ENCODE data around the gene CDKN2B-AS1.

CDKN2B-AS1 gene

DNA sequence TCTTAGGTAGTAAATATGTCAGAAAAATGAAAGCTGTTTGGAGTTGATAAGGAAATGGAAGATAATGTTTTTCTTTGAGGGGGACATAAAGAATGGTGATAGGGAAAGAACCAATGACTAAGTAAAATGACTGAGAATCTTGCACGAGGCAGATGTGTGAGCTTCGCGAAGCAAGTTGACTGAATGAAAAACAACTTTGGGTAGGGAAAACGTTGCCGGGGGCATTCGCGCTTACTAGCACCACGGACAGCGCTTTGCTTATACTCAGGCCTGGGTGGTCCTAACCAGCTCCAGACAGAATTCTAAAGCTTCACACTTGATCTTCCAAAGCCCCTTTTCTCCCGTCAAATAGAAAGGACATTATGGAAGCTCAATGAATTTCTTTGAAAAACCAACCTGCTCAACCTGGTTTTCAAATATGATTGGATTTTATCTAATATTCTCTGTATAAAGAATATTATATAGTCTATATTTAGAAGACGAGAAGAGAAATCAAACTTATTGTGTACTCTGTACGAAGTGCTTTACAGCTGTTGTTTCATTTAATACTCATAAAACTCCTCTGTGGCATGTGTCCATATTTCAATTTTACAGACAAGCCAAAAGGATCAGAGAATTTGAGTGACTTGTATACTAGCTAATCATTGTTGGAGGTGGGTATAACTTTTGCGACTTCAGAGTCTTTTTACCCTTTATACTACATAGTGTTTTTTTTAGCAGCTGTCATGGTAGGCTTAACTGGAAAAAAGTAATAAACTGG is 16.5 kb downstream of the CDKN2B-AS1 start:
- H3K4me1 Mint-ChIP-seq = peaks cover 13% of the 10 kb centered on the region
- no peaks in the 10 kb centered on the region for H3K9me3 Mint-ChIP-seq
- H3K27ac Mint-ChIP-seq = no peak overlapping the region
- no peaks in the 10 kb centered on the region for H3K36me3 Mint-ChIP-seq
- peaks cover 48% of the 10 kb centered on the region for H3K27me3 Mint-ChIP-seq
- no peak overlapping the region for H3K4me3 Mint-ChIP-seq

DNA sequence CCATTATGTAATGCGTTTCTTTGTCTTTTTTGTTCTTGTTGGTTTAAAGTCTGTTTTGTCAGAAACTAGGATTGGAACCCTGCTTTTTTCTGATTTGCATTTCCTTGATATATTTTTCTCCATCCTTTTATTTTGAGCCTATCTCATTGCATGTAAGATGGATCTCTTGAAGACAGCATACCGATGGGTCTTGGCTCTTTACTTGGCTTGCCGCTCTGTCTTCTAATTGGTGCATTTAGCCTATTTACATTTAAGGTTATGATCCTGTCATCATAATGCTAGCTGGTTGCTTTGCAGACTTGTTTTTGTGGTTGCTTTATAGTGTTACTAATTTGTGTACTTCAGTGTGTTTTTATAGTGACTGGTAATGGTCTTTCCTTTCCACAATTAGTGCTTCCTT is 27.8 kb downstream of the CDKN2B-AS1 start:
- Mint-ChIP-seq H3K27ac (no peak overlapping the region), H3K36me3 (peaks cover 1% of the 10 kb centered on the region), H3K4me1 (no peaks in the 10 kb centered on the region), H3K9me3 (peaks cover 12% of the 10 kb centered on the region), H3K4me3 (no peak overlapping the region), H3K27me3 (peaks cover 19% of the 10 kb centered on the region)

DNA sequence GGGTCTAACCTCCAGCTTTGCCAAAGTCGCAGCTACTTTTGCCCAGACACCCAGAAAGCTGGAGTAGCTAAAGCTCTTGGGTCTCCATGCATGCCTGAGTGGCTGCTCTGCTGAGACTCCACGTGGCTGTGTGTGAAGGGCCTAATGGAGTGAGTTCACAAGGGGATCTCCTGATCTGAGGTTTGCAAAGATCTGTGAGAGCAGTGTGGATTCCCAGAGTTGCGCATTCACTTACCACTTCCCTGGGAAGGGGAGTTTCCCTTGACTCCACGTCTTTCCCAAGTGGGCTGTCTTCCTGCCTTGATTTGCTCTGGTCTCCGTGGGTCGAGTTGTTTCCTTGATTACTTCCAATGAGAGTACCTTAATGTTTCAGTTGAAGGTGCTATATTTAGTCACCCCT is 32.1 kb downstream of the CDKN2B-AS1 start:
- H3K36me3 Mint-ChIP-seq = no peaks in the 10 kb centered on the region
- no peak overlapping the region for H3K4me3 Mint-ChIP-seq
- H3K27me3 Mint-ChIP-seq = peaks cover 7% of the 10 kb centered on the region
- H3K27ac Mint-ChIP-seq = no peak overlapping the region
- H3K9me3 Mint-ChIP-seq = peaks cover 4% of the 10 kb centered on the region
- H3K4me1 Mint-ChIP-seq = peaks cover 3% of the 10 kb centered on the region

DNA sequence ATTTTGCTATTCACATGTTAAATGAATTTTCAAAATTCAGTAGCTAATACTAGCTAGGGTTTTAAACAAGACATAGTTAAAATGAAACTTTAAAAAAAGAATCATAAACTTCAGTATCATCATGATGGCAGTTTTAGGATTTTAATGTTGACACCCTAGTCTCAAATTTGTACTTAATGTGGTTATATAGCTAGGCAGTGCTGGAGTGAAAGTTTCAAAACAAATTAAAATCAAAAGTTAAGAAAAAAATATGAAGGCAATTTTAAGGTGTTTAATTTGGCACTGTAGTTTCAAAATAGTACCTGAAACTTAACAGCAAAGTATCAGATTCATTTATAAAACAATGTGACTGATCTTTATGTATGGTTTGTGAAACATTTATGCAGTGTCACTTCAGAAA is 33.8 kb downstream of the CDKN2B-AS1 start:
- Mint-ChIP-seq H3K27ac (no peak overlapping the region), H3K27me3 (no peaks in the 10 kb centered on the region), H3K4me1 (peaks cover 3% of the 10 kb centered on the region), H3K4me3 (no peak overlapping the region), H3K36me3 (no peaks in the 10 kb centered on the region), H3K9me3 (no peaks in the 10 kb centered on the region)

DNA sequence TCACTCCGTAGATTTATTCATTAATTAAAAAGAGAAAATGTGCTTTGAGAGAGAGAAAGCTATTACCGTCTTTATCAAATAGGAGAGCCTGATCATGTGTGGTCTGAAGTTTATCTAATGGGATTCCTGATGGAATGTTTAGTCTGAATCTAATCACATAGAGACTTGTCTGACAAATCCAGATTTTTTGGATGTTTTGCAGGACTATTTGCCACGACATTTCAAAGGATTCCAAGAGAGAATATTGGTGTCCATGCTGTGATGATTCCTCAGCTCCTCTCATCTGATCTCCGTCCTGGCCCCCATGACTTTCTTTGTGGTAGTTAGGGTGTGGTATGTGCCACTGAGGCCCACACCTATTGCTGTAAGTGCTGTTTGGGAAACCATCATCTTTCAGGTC is 34.6 kb downstream of the CDKN2B-AS1 start:
- Mint-ChIP-seq H3K4me3 (no peak overlapping the region), H3K27ac (no peak overlapping the region), H3K27me3 (no peaks in the 10 kb centered on the region), H3K36me3 (no peaks in the 10 kb centered on the region), H3K9me3 (no peaks in the 10 kb centered on the region), H3K4me1 (peaks cover 3% of the 10 kb centered on the region)

DNA sequence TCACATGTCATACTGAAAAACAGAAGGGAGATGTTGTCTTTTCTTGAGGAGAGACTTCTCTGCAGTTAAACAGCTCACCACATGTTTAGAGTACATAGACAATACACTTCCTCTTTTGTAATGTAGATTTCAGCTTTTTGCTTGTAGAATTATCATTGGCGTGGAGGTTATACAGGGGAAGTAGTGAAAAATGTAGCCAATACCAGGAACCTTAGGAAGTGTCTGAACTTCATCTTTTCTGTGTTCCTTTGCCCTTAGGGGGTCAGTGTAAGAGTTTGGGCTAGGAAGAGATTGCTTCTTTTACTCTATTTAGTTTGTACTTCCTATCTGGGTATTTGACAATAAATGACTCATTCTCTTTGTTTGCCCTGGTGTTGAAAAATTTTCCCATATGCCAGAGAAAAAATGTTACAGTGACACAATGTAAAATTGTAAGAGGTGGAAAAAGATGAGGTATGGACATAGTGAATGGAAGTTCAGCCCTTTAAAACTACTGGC is 35.6 kb downstream of the CDKN2B-AS1 start:
- no peaks in the 10 kb centered on the region for H3K36me3 Mint-ChIP-seq
- H3K4me1 Mint-ChIP-seq = peaks cover 3% of the 10 kb centered on the region
- no peaks in the 10 kb centered on the region for H3K9me3 Mint-ChIP-seq
- H3K27ac Mint-ChIP-seq = no peak overlapping the region
- H3K27me3 Mint-ChIP-seq = no peaks in the 10 kb centered on the region
- no peak overlapping the region for H3K4me3 Mint-ChIP-seq

DNA sequence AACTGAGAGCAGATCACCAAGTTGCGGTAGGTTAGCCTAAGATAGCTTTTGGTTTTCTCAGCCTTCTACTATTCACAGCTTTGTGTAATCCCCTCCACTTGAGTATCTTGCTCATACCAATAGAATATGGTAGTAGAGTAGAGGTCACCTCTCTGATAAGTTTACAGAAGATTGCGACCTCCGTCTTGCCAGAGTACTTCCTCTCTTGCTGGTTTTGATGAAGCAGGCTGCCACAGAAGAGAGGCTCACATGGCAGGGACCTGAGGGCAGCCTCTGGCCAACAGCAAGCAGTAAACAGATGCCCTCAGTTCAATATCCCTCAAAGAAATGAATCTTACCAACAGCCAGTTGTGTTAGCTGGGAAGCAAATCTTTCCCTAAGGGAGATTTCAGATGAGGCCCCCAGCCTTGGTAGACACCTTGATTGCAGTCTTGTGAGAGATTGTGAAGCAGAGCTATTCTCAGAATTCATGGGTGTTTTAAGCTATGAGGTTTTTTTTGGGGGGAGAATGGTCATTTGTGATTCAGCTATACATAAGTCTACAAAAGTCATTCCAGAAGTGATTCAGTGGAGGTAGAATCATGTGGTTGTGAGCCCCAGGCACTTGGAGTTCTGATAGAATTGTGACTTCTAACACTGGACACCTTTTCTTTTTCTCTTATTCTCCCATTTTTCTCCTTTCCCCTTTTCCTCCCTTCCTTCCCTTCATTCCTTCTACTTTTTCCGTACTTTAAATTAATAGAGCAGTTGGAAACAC is 37.2 kb downstream of the CDKN2B-AS1 start:
- Mint-ChIP-seq H3K4me1 (peaks cover 3% of the 10 kb centered on the region), H3K27ac (no peak overlapping the region), H3K4me3 (no peak overlapping the region), H3K9me3 (no peaks in the 10 kb centered on the region), H3K27me3 (no peaks in the 10 kb centered on the region), H3K36me3 (no peaks in the 10 kb centered on the region)

DNA sequence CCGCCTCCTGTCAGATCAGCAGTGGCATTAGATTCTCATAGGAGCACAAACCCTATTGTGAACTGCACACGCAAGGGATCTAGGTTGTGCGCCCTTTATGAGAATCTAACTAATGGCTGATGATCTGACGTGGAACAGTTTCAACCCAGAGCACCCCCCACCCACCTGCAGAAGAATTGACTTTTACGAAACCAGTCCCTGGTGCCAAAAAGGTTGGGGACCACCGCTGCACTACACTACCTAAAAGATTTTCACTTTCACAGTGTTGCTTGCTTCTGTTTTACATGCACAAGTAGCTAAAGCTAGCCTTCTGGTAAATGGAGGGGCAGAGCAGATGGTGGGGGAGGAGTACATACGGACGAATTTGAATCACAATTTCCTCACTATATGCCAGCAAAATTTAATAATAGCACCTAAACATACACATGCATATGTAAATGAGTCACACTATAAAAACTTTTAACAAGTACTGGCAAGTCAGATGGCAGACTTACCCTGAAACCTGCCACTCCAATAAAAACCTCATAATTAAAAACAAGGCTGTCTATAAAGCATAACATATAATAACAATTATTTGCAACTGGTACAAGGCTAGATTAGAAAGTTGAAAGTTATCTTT is 38.5 kb downstream of the CDKN2B-AS1 start:
- H3K27ac Mint-ChIP-seq = no peak overlapping the region
- H3K9me3 Mint-ChIP-seq = no peaks in the 10 kb centered on the region
- H3K36me3 Mint-ChIP-seq = no peaks in the 10 kb centered on the region
- H3K27me3 Mint-ChIP-seq = no peaks in the 10 kb centered on the region
- H3K4me1 Mint-ChIP-seq = peaks cover 7% of the 10 kb centered on the region
- H3K4me3 Mint-ChIP-seq = no peak overlapping the region

DNA sequence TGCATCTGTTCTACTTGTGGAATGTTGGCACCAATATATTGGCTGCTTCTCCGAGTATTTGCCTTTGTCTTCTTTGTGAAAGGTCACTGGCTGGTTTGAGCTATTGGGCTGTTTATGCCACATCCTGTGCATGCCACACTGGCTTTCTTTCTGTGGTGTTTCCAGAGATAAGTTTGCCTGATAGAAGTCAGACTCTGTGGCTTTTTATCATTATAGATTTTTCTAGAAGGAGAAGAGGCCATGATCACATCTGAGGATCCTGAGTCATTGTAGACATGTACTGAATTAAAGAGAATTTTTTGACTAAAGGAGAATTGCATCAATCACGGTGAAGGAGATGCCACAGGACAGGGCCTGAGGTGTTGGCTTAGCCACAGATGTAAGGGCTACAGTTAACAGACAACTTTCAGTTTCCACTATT is 41.0 kb downstream of the CDKN2B-AS1 start:
- no peaks in the 10 kb centered on the region for H3K9me3 Mint-ChIP-seq
- H3K36me3 Mint-ChIP-seq = no peaks in the 10 kb centered on the region
- no peaks in the 10 kb centered on the region for H3K27me3 Mint-ChIP-seq
- H3K4me1 Mint-ChIP-seq = peaks cover 4% of the 10 kb centered on the region
- H3K27ac Mint-ChIP-seq = no peak overlapping the region
- H3K4me3 Mint-ChIP-seq = no peak overlapping the region

DNA sequence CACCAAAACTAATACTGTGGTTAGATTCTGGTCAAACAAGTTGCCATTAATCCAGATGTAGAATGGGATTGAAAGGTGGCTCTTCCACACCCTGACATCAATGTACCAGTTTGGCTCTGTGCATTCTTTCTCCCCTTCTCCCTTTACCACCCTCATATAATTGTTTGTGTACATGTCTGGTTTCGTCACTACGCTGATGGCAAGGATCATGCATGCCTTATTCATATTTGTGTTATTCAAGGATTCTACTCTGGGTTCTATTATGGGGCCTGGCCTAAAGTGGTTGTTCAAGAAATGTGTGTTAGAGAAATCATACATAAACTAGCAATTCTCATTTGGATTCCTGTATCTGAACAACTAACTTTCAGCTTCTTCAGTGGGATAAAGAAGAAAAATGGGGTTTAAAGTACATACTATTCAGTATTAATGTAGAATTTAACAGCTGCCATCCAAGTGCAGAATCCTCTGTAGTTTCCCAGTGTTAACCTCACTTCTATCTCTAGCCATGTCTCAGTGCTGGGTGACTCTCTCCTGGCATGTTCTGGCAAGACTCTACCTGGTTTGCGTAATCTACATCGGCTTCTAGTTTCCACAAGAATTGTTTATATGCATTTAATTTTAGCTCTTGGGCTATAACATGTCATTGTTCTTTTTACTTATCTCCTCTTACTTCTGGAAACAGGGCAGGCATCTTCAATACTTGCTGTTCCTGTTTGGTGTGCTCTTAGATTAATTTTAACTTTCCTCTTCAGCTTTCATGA is 42.5 kb downstream of the CDKN2B-AS1 start:
- Mint-ChIP-seq H3K4me3 (no peak overlapping the region), H3K27me3 (peaks cover 1% of the 10 kb centered on the region), H3K27ac (no peak overlapping the region), H3K36me3 (no peaks in the 10 kb centered on the region), H3K9me3 (no peaks in the 10 kb centered on the region), H3K4me1 (peaks cover 9% of the 10 kb centered on the region)

DNA sequence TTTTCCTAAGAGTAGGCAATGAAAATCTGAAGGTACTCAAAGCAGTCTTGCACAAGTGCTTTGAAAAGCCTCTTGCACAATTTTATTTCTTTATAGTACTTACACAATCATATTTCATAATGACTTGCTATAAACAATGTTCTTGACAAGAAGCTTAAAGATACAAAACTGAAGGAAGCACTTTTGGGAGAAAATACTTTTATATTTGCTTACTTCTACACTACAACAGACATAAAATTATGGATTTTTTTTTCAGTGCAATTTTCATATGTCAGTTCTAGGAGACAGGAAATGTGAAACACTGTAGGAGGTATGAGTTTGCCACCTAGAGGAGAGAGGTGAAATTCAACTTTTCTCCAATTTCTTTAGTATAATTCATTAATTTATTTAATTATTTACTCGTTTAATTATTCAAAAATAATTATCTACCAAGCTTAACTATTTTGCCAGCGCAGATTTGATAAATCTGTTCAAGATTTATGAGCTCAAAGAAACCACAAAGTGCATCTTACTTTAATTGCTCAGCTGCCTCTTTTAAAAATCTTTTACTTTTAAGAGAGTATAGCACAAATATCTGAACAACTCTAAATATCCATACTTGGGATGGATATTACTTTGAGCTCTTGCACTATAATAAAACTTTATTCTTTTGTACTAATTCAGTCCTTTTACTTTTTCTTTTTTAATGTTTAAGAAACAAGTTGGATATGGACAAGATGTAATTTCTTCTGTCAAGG is 43.5 kb downstream of the CDKN2B-AS1 start:
- Mint-ChIP-seq H3K9me3 (no peaks in the 10 kb centered on the region), H3K4me1 (peaks cover 9% of the 10 kb centered on the region), H3K4me3 (no peak overlapping the region), H3K27ac (no peak overlapping the region), H3K36me3 (no peaks in the 10 kb centered on the region), H3K27me3 (peaks cover 1% of the 10 kb centered on the region)

DNA sequence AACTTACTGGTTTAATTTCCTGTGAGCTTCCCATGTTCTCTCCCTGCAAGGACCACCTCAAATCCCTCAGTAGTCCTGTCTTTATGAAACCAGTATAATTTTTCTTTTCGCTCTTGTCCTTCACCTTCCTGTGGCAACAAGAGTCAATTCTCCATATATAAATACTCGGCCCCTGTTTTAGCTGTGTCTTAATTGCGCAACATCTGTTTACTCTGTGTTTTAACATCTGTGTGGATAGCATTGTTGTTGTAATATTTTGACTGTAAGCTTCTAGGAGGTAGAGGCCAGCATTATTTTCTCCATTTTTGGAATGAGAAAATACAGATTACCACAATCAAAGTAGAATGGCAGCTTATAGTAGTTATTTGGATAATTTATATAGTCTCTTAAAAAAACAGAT is 44.7 kb downstream of the CDKN2B-AS1 start:
- Mint-ChIP-seq H3K27ac (no peak overlapping the region), H3K4me1 (peaks cover 9% of the 10 kb centered on the region), H3K4me3 (no peak overlapping the region), H3K27me3 (peaks cover 5% of the 10 kb centered on the region), H3K9me3 (no peaks in the 10 kb centered on the region), H3K36me3 (no peaks in the 10 kb centered on the region)

DNA sequence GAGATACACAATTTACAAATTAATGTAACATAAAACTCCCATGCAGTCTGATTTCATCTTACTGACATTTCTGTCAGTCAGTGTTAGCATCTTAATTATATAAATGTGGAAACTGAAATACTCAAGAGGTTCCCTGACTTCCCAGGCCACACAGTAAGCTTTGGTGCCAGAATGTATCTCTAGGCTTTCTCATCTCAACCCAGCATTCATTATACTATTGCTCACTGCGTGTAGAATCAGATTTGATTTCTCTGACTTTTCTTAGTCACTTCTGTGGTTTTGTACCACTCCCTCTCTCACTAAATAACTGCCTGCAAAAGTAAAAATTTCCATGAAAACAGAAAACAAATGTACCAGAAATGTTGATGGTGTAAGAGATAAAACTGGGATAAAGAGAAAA is 46.2 kb downstream of the CDKN2B-AS1 start:
- H3K27me3 Mint-ChIP-seq = peaks cover 5% of the 10 kb centered on the region
- H3K36me3 Mint-ChIP-seq = no peaks in the 10 kb centered on the region
- H3K27ac Mint-ChIP-seq = no peak overlapping the region
- peaks cover 13% of the 10 kb centered on the region for H3K4me1 Mint-ChIP-seq
- no peaks in the 10 kb centered on the region for H3K9me3 Mint-ChIP-seq
- H3K4me3 Mint-ChIP-seq = no peak overlapping the region

DNA sequence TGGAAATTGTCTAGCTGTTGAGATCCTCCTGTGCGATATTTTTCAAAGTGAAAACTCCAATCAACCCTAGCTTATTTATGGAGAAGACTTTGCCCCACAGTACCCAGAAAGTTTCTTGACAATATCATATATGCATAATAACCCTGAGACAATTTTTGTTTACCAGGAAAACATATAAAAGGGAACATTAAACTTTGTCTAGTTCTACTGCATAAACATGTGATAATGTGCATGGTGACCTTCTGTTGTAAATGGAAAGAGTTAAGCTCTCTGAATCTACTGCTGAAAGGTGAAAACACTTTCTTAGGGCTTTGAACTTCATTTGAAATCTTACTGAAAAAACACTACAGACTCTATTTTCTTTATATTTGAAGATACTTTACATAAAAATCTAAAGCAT is 46.8 kb downstream of the CDKN2B-AS1 start:
- Mint-ChIP-seq H3K27me3 (peaks cover 5% of the 10 kb centered on the region), H3K27ac (no peak overlapping the region), H3K4me1 (peaks cover 16% of the 10 kb centered on the region), H3K9me3 (no peaks in the 10 kb centered on the region), H3K36me3 (no peaks in the 10 kb centered on the region), H3K4me3 (no peak overlapping the region)

DNA sequence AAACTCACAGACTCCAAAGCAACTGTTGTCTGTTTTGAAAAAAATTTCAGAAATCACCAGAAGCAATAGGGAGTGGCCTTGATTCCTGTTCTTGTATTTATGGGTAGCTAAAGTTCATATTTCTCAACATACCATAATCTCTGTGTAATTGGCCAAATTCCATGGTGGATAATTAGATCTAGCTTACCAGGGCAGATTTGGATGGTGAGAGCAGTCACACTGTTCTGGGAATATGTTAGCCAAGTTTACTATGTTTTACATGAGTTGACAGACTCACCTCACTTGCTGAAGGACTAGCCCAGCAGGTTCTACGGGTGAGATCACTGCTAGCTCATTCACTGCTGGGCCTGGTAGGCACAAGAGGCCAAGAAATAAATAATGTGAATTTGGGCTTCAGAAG is 47.2 kb downstream of the CDKN2B-AS1 start:
- Mint-ChIP-seq H3K4me3 (no peak overlapping the region), H3K4me1 (peaks cover 20% of the 10 kb centered on the region), H3K27ac (no peak overlapping the region), H3K27me3 (peaks cover 5% of the 10 kb centered on the region), H3K9me3 (no peaks in the 10 kb centered on the region), H3K36me3 (no peaks in the 10 kb centered on the region)
